DMS53 treated with DMSO at 0.1 percent for 48 hours (cell line): ENCODE data around the gene CPED1.
"Not testable (repeated sequence)": the region's sequence is repeated elsewhere in the genome, so short reads cannot be mapped to it uniquely, and the experiment has no call there.

Experiments
- DNase-seq: peaks from one replicate; lab custom pipeline; 2025; ENCODE audit not compliant: unreplicated experiment; lab: John Stamatoyannopoulos, UW

Gene CPED1

DNA sequence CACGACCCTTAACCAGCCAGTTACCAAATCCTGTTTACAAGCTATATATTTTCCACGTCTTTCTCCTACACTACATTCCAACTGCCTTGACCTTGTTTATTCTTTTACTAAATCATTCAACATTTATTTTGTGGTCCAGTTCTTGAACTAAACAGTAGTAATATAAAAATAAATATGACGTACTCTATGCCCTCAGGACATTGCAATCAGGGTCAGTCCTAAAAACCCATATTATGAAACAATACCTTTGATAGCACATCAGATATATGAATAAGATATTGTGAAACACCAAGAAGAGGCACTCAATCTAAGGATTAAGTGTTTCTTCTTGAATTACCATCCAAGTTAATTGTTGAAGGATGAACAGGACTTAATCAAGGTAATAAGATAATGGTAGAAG lies 287.8 kb downstream of the CPED1 start:
- DNase-seq: no peak

- DNase-seq: no peak
Observed at GRCh38 chr7:121278120-121279021, 289.9 kb downstream of the CPED1 start.

GRCh38 chr7:121279060-121279620 lies 290.6 kb downstream of the CPED1 start:
- no peak for DNase-seq

GRCh38 chr7:121279822-121280221 lies 291.3 kb downstream of the CPED1 start:
- no peak for DNase-seq

GRCh38 chr7:121280656-121281055 lies 292.1 kb downstream of the CPED1 start:
- DNase-seq: no peak

- no peak for DNase-seq
Observed at GRCh38 chr7:121282129-121282528, 293.6 kb downstream of the CPED1 start.

DNA sequence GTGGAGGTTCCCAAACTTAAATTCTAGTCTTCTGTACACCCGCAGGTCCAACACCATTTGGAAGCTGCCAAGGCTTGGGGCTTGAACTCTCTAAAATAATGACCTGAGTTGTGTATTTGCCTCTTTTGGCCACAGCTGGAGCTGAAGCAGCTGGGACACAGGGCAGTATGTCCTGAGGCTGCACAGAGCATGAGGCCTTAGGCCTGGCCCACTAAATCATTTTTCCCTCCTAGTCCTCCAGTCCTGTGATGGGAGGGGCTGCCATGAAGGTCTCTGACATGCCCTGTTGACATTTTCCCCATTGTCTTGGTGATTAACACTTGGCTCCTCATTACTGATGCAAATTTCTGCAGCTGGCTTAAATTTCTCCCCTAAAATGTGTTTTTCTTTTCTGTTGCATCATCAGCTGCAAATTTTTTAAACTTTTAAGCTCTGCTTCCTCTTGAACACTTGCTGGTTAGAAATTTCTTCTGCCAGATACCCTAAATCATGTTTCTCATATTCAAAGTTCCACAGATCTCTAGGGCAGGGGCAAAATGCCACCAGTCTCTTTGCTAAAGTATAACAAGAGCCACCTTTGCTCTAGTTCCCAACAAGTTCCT lies 296.7 kb downstream of the CPED1 start:
- no peak for DNase-seq

DNA sequence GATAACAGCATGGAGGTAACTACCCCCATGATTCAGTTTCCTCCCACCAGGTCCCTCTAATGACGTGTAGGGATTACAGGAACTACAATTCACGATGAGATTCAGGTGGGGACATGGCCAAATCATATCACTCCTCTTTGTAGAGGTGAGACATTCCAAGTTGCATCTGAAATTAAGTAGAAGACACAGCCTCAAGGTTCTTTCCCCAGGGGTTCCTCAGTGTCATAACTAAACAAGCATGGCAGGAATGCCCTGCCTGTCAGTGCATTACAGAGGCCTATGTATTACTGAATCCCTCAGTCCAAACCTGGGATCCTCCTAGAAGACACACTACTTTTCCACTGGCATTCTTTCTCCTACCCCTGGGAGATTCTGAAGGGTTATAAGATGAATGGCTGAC lies 297.7 kb downstream of the CPED1 start:
- no peak for DNase-seq

- no peak for DNase-seq
Observed at GRCh38 chr7:121286742-121287734, 298.5 kb downstream of the CPED1 start.

DNA sequence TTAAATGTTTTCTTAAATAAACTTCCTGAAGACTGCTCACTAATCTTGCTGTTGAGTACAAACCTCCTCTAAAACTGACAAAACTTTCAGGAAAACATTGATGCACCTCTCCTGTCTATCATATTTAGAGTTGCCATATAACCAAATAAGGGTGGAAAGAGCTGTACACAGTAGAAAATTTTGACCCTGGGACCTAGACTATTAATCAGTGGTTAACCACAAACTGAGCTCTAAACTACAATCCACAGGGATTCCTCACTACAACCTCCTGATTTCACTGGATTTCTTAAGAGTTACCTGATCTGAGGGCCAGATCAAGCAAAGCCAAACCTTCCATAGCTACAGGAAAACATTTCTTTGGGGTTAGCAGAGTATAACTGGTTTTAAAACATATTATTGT lies 300.4 kb downstream of the CPED1 start:
- no peak for DNase-seq

GRCh38 chr7:121289930-121290329 lies 301.4 kb downstream of the CPED1 start:
- not testable (repeated sequence) for DNase-seq

GRCh38 chr7:121294448-121294992 lies 306.0 kb downstream of the CPED1 start:
- DNase-seq: no peak

DNA sequence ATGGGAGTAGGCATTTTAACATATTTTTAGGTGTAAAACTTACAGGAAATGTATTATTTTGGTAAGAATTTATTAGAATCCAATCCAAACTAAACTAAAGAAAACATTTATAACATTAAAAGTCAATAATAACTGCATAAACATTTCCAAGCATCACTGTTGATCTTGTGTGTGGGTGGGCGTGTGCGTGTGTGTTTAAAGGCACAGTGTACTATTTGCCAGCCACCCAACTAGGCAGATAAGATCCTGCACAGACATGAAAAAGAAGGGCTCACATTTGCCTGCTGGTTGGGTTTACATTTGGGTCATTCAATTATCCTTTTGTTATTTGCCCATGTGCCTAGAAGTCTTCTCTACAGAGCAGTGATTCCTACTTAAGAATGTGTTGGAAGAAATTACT lies 309.3 kb downstream of the CPED1 start:
- DNase-seq: no peak

DNA sequence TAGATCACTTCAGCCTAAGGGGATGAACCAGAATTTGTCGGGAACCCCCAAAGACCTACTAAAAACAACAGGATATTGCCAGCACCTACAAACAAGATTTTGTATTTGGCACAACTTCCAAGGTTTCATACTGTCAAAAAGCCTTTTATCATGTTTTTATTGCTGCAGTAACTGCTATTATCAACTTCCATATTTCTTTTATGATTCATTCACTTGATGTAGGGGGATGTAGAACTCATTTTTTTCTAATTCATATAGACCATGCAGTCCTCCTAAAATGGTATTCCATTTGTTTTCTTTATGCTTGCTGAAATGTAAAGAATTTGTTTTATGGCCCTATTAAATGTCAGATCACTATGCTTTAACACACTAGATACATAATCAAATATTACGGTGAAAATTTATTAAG lies 310.3 kb downstream of the CPED1 start:
- no peak for DNase-seq

DNA sequence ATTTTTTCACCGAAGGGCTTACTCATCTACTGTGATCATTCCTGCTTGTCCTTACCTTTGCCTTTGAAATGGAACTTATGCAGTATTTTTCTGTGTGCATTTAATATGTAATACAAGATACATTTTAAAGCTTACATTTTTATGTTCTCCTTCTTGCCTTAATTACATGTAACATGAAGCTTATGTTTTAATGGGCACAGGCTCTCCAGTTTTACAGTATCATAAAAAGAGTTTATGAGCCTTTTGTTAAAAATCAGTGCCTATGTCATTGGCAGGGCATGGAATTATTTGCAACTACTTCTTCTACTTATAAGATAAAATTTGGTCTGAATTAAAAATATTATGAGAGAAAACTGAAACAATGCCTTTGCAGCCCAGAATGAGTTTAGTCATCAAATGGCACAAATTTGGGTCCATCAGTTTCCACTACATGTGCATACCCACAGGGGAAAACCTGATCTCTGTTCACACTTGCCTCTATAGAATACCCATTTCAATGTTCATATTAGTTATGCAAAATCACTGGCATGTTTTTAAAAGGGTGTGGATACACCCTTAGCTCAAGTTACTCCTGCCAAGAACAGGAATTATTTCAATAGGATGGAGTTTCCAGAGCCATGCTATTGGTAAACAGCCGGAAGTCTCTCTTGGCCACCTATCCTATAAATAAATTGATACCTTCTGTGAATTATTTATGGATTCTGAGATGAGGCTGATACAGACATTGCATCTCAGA lies 312.3 kb downstream of the CPED1 start:
- DNase-seq: no peak

DNA sequence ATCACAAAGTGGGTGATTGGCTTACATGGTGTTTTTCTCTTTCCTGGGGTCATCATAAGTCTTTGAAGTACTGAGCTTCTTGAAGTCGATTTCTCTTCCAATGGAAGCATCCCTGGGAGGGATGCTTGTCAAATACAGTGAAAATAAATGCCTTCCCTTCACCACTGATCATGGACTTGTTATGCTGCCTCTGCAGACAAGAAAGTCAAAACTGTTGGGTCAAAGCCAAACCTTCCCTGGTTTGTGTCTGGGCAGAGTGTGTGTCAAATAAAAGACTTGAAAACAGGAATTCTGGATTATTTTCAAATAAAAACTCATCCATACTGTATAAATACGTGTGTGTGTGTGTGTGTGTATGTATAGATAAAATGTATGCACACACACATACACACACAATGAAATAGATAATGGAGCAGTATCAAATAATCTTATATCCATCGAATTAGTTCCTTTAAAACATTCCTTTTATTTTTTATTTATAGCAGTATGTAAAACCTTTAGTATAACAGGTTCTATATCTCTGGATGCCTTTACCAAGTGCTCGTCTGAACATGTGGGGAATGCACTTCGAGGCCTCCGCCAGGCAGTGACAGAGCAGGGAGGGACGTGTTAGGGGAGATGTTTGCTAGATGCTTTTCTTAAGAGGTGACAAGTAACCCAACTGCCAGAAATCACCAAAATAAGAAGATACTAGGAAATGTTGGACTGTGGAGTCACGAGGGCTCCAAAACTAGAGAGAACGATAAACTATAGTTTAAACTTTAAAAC lies 313.1 kb downstream of the CPED1 start:
- DNase-seq: no peak

DNA sequence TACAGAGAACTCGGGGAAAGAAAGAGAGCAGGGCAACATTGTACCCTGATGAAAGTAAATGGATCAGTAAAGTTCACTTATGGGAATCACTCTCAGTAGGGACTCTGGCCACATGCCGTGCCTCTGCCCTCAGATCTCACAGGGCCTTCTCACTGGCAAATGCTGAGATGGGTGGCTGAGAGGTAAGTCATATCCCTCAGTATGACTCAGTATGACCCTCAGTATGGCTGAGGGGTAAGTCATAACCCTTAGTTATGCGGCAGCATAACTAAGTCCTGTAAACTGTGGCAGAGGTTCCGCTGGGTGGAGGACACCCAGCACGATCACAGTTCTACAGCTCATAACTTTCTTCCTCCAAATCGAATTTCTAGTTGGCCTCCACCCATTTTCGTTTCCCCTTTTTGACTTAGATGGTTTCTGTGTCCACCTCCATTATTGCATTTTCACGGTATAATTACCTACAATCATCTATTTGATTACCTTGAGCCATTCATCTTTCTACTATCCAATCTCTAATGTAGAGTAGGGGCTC lies 313.8 kb downstream of the CPED1 start:
- DNase-seq: no peak

GRCh38 chr7:121303422-121304101 lies 315.1 kb downstream of the CPED1 start:
- no peak for DNase-seq
